H4 (cell line): ENCODE data around the gene CNPY1. TPM values are rescaled to one million over a fixed set of nuclear protein-coding genes. Genes with fewer than 3 reads are reported as not detected.
"Not testable (repeated sequence)": the region's sequence is repeated elsewhere in the genome, so short reads cannot be mapped to it uniquely, and the experiment has no call there.

Source experiments
- DNase-seq: peaks from one replicate; pipeline ENCODE4 v3.0.0-alpha.2; 2015; ENCODE audit warnings: low spot score
- total RNA-seq: library from RNA; depleted of rRNA; stranded (reverse); fragments of >200 nt; shearing (Covaris generic); gene quantifications from 2 replicates; pipeline ENCODE4 v1.2.3, GENCODE V29; 2014

Gene CNPY1
- total RNA-seq, 1 experiment from 2014 or later: 0.08 TPM

DNA sequence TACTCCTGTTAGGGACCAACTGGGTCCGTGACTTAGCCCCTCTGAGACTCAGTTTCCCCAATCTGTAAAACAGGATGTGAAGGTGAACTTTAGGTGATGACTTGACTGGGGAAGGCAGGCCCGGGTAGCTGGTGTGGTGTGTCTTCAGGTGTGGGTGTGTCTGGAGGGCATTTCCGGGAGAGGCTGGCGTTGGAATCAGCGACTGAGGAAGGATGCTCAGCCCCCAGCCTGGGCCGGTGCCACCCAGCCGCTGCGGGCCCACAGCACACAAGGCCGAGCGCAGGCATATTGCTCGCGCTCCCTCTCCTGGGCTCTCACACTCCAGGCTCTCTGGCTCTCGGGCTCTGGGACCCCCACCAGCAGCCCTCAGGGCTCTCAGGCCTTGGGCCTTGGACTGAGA, 31.7 kb upstream of the CNPY1 start:
- DNase-seq: no peak

DNA sequence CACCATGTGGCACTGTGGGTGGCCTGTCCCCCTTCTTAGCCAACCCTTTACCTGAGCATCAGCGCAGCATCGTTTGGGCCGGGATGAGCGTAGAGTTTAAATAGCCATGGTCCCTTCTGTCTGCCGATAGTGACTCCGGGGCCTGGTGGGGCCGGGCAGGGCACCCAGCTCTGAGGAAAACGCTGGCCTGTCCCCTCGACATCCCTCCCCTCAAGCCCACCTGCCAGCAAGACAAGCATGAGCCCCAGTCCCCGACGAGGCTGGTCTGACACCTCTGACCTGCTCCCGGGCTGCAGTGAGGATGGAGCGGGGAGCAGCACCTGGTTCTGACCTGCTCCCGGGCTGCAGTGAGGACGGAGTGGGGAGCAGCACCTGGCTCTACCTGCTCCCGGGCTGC, 31.1 kb upstream of the CNPY1 start:
- no peak for DNase-seq

DNA sequence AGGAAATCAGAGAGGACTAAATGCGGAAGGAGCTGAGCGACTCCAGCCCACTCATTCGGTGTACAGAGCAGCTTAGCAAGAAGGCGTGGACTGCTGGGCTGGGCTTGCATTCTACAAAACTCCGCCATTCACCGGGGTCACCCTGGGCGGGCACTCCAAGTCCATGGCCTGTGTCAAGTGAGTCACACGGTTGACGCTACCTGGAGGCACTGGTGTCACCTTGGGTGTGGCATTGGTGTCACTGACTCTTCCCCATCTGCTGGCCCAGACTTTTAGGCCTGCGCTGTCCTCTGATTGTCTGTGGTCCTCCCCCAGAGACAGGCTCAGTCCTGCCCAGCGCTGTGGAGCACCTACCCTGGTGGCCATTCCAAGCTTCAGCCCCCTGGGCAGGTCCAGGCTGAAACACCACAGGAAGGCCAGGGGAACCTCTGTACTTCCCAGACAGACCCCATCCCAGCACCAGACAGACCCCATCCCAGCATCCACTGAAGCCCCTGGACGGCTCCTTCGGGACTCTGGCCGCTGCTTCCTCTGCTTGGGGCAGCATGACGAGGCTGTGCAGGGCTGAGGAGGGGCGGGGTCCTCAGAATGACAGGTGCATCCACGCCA, 30.6 kb upstream of the CNPY1 start:
- DNase-seq: no peak

DNA sequence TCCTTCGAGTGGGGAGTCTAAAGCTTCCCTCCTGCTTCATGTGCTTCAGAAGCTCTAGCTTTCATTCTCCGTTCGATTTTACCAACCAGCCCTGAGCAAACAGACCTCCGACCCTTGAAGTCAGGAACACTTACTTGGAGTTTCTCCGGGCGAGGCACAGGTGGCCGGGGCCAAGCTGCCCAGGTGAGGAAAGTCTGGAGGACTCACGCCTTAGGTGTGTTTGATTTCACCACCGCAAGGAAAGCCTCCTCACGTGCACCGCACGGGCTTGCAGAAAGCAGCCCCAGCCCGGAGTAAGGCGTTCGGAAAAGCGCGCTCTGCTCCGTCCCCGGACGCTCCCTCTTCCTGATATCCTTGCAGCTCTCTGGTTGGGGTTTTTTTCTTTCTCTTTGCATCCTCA, 30.1 kb upstream of the CNPY1 start:
- DNase-seq: no peak

DNA sequence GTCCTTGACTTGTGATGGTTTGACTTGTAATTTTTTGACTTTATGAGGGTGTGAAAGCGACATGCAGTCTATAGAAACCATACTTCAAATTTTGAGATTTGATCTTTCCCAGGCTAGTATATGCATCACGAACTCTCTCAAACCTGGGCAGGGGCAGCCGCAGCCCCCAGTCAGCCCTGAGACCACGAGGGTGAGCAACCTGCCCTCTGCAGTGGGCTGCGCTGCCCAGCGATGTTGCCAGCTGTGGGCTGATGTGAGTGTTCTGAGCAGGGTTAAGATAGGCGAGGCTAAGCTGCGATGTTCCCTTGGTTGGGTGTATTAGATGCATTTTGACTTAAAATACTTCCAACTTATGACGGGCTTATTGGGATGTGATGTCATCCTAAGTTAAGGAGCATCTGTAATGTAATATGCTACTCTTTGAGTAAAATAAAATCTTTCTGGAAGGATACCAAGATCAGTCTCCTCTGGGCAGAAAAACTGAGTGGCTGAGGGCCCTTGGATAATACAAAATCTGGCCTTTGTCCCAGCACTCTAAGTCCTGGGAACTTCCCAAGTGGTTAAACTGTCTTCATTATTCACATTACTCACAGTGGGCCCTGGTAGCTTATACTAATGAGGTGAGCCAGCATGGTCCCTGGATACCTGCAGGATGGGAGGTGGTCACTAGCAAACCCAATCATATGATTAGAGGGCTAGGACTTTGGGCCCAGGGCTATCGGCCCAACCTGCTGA, 28.4 kb upstream of the CNPY1 start:
- no peak for DNase-seq

DNA sequence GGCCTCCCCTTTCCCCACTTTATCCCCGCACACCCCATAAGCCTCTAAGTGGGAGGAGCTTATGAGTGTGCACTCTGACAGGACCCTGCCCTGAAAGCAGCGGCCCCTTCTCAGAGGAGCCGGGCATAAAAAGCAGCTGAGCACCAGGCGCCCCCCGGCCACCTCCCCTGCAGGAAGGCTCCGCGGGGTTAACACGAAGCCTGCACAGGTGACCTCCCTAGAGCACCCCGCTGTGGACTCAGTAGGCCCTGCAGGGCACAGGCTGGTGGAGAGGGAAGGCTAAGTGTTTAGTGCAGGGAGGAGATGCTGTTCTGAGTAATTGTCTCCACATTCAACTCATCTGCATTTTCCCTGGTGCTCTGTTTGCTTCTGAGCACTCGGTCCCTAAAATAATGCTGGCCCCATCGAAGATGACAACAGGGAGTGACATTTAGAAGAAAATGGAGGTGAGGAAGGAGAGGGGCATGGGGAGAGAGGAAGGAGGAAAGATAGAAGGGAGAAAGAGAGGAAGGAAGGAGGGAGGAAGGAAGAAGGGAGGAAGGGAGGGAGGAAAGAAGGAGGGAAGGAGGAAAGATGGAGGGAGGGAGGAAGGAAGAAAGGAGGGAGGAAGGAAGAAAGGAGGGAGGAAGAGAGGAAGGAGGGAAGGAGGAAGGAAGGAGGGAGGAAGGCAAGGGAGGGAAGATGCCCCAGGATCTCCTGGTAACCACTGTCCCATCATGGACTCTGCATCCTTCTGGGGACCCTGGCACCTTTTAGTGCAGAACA, 25.4 kb upstream of the CNPY1 start:
- no peak for DNase-seq

DNA sequence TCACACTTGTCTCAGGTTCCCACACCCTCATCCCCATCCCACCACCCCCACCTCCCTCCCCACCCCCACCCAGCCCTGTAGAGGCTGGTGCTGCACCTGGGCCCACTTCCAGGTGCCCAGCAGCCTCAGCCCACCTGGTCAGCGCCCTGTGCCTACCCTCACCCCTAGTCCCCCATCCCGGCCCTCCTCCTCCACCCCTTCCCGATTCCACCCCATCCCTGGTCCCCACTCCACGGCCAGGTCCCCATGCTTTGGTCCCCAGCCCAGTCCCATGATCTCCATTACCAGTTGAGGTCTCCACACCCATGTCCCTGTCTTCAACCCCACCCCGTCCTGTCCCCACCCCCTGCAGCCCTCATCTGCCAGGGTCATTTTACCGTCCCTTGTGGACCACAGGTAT, 24.6 kb upstream of the CNPY1 start:
- DNase-seq: no peak

DNA sequence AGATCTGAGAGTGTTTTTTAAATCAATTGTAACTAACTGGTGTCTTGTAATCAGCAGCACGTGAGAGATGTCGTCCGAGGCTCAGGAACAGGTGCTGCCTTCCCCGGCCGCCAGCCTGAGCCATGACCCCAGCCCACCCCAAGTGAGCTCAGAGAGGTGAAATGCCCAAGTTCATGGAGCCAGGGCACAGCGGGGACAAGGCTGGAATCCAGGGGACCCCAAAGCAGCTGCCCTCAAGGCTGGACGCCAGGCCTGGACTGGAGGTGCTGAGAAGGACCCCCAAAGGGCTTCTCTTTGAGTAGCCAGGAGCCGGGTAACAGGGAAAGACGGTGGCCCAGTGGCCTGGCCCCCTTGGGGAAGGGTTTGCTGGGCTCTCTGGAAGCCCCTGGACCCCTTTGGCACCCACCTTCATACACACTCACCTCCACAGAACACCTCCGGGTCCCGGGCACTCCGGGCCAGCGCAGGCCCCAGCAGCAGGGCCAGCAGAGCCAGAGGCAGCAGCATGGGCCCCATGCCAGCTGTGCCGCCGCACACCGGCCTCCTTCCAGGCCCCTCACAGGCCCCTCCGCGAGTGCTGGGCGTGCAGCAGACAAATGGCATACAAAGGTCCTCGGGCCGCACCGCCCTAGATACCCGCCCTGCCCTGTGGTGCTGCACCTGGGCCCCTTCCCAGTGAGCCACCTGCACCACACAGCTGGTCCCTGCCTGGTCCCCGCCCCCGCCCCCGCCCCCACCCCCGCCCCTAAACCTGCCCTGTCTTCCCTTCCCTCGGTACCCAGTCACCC, 24.0 kb upstream of the CNPY1 start:
- no peak for DNase-seq

DNA sequence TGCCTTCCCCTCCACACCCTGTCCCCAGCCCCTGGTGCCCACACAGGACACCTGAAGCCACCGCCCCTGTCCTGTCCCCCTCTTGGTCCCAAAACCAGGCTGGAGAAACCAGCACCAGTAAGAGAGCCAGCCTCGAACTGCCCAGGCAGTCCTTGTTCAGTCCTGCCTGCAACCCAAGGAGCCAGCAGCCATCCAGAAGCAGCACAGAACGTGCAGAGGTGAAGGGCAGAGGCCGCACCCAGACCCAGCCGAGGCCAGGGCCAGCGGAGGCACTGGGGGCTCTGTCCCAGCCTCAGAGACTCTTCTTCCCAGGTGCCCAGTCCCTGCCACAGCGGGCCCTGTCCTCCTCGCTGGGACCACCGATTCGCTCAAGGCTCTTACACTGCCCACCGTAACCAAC, 23.3 kb upstream of the CNPY1 start:
- DNase-seq: no peak

DNA sequence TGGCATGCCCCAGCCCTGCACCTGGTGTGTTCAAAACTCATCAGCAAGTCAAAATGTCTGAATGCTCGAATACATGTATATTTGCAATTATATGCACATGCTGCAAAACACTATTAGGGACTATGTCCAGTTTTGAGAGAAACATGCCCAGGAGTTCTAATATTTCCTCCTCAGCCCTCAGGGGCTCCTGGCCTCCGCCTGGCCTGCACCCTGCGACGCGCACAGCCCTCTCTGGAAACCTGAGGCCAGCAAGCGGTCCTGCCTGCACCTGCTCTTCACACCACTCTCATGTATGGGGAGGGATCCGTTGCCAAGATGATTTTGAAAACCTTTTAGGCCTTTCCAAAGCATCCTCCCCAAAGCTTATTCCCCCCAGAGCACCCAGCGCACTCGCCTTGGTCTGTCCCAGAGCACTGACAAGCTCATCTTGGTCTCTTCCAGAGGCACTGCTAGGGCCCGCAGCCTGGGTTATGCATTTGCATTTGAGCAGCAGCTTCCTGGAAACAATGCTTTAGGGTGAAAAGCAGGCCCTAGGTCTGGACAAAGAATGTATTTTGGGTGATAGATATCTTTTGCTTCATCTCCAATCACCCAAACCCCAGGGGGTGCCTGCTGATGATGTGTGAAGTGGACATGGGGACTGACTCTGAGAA, 22.6 kb upstream of the CNPY1 start:
- DNase-seq: no peak

DNA sequence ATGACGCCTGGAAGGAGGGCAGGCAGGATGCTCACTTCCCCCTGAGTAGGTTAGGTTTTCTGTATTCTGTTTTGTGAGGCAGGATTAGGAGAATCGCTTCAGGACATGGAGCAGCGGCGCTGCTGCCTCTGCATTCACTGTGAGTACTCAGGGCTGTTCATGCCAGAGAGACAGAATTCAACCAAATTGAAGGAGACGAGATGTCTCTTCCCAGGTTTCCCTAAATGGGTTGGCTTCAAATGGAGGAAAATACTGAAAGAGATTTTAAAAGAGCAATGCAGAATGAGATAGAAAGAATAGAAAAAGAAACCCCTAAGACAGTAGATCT, 21.9 kb upstream of the CNPY1 start:
- no peak for DNase-seq

DNA sequence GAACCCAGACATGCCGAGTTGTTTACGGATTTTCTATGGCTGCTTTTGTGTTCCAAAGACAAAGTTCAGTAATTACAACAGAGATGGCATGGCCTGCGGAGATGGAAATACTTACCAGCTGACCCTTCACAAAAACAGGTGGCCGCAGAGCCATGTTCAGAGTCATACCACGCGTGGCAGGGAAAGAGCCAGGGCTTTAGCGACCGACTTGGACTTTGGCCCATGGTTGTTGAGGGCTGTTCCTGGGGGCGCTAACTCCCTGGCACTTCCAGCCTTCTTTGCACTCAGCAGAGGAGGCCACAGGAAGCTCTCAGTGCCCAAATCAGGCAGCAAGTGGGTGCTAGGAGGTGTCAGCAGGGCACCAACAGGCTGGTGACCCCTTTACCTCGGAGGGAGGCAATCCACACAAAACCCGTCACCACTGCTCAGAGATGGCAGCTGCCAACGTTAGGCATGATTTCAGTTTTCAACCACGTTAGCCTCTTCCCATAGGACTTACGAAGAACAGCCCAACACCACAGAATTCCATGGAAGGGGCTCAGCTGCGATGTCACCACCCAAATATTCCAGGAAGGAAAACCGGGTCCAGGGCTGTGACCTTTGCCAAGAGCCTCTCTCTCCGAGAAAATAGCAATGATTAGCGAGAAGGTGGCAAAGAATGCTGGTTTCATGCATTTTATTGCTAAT, 21.4 kb upstream of the CNPY1 start:
- no peak for DNase-seq

DNA sequence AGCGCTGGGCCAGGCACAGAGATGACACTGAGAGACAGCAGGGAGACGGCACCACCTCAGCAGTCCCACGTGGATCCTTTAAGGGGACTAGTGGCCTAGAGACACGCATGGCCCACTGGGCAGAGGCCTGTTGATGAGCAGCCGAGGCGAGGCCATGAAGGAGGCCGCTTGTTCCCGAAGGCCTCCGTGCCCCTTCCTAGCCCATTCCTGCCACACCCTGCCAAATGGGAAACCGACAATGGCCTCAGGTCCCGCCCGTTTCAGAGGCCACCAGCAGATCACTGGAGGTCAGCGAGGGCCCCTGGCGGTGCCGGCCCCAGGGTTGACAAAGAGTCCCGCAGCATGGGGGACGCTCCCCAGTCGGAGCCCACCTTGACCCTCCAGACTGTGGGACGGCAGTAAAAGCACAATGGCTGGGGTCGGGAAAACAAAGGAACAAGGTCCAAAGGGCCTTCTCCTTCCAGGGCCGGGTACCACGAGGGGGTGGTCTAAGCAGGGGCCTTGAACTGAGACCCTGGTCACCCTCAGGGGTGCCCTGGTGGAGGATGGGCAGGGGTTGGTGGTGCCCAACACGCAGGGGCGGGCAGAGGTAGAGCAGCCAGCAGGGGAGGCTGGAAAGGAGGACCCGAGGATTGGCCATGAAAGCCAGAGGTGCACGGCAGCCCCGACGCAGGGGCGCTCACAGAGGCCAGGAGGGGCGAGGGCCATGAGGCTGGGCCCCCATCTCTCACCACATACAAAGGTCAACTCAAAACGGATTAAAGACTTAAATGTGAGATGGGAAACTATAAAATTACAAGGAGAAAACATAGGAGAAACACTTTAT, 19.9 kb upstream of the CNPY1 start:
- no peak for DNase-seq

DNA sequence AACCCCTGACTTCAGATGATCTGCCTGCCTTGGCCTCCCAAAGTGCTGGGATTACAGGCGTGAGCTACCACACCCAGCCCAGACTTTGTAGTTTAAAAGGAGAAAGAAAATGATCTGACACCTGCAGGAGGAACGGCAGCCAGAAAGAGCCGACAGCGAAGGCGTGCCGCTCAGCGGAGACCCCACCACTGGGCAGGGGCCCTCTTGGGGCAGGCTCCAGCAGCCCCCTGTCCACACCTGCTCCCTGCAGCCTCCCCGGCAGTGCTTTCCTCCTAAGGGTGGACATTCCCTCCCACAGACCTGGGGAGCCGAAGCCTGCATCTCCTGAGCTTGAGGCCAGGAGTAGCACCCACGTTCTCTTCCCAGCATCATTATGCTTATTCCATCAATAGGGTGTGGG, 19.2 kb upstream of the CNPY1 start:
- no peak for DNase-seq

DNA sequence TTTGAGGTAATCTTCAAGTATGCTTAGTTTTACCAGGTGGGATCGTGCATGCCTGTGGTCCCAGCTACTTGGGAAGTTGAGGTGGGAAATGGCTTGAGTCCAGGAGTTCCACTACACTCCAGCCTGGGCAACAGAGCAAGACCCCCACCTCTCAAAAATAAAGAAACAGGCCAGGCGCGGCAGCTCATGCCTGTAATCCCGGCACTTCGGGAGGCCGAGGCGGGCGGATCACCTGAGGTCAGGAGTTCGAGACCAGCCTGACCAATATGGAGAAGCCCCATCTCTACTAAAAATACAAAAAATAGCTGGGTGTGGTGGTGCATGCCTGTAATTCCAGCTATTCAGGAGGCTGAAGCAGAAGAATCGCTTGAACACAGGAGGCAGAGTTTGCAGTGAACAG, 16.6 kb upstream of the CNPY1 start:
- not testable (repeated sequence) for DNase-seq

DNA sequence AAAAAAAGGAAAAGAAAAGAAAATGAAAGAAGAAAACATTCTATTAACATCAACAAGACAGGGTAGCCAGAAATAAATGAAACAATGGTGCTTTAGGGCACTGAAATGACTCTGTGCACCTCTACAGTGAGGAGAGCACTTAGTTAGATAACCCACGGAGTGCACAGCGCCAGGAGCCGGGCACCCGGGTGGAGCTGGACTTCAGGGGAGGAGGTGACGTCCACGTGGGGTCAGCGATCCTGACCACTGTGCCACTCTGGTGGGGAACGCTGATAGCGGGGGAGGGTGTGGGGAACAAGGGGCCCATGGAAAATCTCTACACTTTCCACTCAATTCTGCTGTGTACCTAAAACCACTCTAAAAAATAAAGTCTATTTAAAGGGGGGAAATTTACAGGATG, 15.7 kb upstream of the CNPY1 start:
- no peak for DNase-seq

DNA sequence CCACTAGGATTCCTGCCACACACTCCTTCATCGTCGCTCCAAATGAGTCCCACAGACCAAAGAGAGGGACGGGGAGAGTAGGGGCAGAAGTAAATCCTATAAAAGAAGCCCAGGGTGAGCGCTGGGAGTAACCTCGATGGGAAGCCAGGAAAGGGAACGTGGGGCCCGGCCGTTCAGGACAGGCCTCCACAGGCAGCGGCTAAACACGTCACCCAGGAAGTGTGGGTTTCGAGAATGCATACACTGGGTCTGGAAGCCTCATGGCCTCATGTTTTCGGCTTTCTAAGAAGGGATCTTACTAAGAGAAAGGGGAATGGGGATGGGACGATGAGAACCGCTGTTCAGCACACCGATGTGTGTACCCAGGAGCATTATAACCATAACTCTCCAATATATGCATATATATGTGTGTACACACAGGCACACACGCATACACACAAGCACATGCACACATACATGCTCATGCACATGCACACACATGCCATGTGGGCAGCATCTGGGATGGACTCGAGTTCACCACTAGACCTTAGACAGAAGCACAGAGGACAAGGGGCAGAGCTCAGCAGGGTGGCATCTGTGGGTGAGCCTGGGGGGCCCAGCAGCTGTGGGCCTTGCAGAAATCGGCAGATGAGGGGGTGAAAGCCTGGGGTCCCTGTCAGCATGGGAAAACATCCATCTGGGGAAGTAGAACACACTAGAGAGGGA, 14.8 kb upstream of the CNPY1 start:
- DNase-seq: no peak

DNA sequence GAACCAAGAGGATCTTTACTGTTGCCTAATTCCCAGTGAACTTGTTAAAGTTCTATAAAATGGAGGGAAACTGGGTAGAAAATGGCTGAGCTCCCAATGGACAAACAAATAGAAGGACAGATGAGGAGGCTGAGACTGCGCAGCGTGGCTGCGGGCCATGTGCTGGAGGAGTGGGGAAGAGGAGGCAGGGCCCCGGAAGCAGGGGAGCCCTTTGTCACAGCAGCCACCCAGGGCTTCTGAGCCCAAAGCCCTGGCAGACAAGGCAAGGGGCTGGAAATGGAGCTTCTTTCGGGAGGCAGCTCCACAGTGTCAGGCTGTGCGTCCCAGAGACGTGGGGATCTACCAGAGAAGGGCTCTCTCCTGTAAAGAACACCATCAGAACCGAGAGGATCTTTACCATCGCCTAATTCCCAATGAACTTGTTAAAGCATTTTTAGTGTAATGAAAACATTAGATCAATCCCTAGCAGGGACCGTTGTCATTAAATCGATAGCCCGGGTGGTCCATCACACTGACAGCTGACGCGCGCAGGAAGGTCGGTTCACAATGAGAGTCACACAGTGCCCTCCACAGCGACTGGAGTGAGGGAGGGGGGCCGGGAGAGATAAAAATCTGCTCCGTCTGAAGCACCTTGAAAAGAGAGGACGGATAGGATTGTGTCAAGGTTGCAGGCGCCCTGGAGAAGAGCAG, 14.0 kb upstream of the CNPY1 start:
- no peak for DNase-seq

DNA sequence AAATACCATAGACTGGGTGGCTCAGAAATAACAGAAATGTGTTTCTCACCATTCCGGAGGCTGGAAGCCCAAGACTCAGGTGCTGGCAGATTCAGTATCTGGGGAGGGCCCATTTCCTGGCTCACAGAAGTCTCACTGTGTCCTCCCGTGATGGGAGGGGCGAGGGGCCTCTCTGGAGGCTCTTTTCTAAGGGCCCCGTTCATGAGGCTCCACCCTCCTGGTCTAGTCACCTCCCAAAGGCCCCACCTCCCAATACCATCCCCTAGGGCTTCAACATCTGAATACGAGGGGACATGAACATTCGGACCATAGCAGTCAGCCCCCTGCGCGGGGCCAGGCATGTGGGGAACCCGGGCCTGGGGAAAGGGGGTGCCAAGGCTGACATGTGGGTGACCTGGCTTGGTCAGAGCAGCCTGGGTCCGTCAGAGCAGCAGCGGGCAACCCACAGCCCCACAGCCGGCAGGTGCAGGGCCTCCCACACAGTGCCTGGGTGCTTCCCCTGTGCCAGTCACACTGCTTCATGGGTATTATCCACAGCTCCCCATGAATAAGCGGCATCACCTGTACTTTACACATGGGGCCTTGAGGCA, 13.3 kb upstream of the CNPY1 start:
- no peak for DNase-seq
